ENCODE results near the gene DFFB.

DFFB gene

GRCh38 chr1:3896396-3897000, 39.2 kb downstream of the DFFB start:
- DNase-seq (ENCODE audit: low read depth): no peak

- no peak for DNase-seq (ENCODE audit: low read depth)
These were observed 41.1 kb downstream of the DFFB start for GRCh38 chr1:3898475-3898735.

- no peak for DNase-seq (ENCODE audit: low read depth)
These were observed 41.9 kb downstream of the DFFB start for GRCh38 chr1:3898994-3899753.

- DNase-seq (ENCODE audit: low read depth): no peak
These were observed 42.5 kb downstream of the DFFB start for GRCh38 chr1:3899754-3900149.

- DNase-seq (ENCODE audit: low read depth): peak; percentile 93
These were observed 43.1 kb downstream of the DFFB start, which contains the start of gene C1orf174 for GRCh38 chr1:3900150-3900968. Gene C1orf174, minus strand, starts transcription at chr1:3900272. Its CDS starts 86 bp downstream, at chr1:3900186.

GRCh38 chr1:3900969-3901529, 43.8 kb downstream of the DFFB start:
- DNase-seq (ENCODE audit: low read depth): peak; percentile 48

- peak; percentile 30 for DNase-seq (ENCODE audit: low read depth)
These were observed 44.8 kb downstream of the DFFB start for GRCh38 chr1:3902111-3902511.

- peak; percentile 18 for DNase-seq (ENCODE audit: low read depth)
These were observed 45.4 kb downstream of the DFFB start for GRCh38 chr1:3902571-3903091.

- DNase-seq (ENCODE audit: low read depth): no peak
These were observed 46.1 kb downstream of the DFFB start for GRCh38 chr1:3903141-3904005.

GRCh38 chr1:3904006-3904842, 46.9 kb downstream of the DFFB start:
- DNase-seq (ENCODE audit: low read depth): no peak

- no peak for DNase-seq (ENCODE audit: low read depth)
These were observed 47.5 kb downstream of the DFFB start for GRCh38 chr1:3904843-3905185.

GRCh38 chr1:3905266-3905952, 48.1 kb downstream of the DFFB start:
- DNase-seq (ENCODE audit: low read depth): no peak

GRCh38 chr1:3905953-3906671, 48.8 kb downstream of the DFFB start:
- DNase-seq (ENCODE audit: low read depth): no peak

- no peak for DNase-seq (ENCODE audit: low read depth)
These were observed 49.4 kb downstream of the DFFB start for GRCh38 chr1:3906672-3907020.

GRCh38 chr1:3907031-3907534, 49.8 kb downstream of the DFFB start:
- DNase-seq (ENCODE audit: low read depth): no peak

GRCh38 chr1:3907621-3908165, 50.4 kb downstream of the DFFB start:
- no peak for DNase-seq (ENCODE audit: low read depth)

- DNase-seq (ENCODE audit: low read depth): no peak
These were observed 51.7 kb downstream of the DFFB start for GRCh38 chr1:3908886-3909517.

- no peak for DNase-seq (ENCODE audit: low read depth)
These were observed 52.3 kb downstream of the DFFB start for GRCh38 chr1:3909615-3910014.

Data from T follicular helper cell (primary cell).